OCI-LY3 (cell line): ENCODE data around the gene ADCYAP1.

Experiments used
- CTCF ChIP-seq: fragments of 200-600, 300-600 bp; sonication (generic); IDR thresholded peaks from 2 replicates; pipeline ENCODE4 v1.5.1; 2014; ENCODE audit warnings: antibody characterized with exemption, low read length, low read depth
- EZH2phosphoT487 ChIP-seq: fragments of 200-600 bp; shearing (Covaris generic); IDR thresholded peaks from 2 replicates; pipeline ENCODE4 v1.6.1; 2018; ENCODE audit warnings: antibody characterized with exemption, mixed run types, low read depth

- TF ChIP-seq CTCF: no peak
- TF ChIP-seq EZH2phosphoT487: no peak
Observed at GRCh38 chr18:902229-902628, 2.4 kb upstream of the ADCYAP1 start.
